Anterior cingulate cortex (tissue), 58 donors: ENCODE data around the gene SNAI1.
"Not testable (repeated sequence)": the region's sequence is repeated elsewhere in the genome, so short reads cannot be mapped to it uniquely, and the experiment has no call there.

Experiments used
- DNase-seq, 58 donors: peaks; one replicate each; lab custom pipeline; 2025; lab: John Stamatoyannopoulos, UW

The SNAI1 gene

DNA sequence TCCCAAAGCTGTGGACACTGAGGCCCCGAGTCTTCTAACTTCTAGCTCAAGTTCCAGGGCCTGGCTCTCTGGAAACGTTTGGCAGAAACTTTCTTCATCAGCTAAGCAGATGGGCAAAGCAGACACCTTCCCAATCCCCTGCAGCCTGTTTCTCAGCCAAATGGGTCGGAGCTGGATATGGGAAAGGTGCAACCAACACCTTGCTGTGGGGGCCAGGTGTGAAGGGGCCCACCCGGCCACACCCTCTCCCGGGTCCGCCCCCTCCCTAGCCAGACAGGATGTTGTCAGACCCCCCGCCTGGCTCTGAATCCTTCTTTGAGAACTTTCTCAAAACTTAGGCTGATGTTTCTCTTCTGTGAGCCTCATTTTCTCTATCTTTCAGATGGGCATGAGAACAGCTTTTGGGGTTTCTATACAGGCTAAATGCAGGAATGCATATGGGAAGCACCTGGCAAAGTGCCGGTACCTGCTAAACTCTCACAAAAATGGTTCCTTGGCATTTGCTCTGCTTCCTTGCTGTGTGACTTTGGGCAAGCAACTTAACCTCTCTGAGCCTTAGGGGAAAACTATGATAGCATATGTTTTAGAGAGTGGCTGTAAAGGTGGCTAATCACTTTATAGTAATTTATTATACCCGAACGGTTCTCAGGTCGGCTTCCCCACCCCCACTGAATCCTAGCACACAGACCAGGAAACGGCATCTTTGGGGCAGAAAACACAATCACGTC, 1.8 kb downstream of the SNAI1 start:
- no peak for DNase-seq

DNA sequence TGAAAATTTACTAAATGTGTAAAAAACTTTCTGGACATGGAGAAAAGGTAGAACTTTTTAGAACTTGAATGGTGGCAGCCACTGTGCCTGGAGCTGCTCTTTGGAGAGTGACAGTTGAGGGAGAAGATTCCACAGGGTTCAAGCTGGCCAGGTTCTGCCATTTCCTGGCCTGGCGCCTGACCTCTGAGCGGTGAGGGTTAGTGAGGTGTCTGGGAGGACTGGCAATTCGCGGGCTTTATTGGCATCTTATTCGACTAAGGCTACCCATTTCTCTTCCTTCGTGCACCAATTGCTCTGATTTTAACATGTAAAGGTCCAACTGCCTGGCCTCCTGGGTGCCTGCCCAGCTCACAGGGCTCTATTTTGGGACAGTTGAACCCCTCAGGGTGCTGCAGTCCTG, 2.4 kb downstream of the SNAI1 start:
- no peak for DNase-seq

DNA sequence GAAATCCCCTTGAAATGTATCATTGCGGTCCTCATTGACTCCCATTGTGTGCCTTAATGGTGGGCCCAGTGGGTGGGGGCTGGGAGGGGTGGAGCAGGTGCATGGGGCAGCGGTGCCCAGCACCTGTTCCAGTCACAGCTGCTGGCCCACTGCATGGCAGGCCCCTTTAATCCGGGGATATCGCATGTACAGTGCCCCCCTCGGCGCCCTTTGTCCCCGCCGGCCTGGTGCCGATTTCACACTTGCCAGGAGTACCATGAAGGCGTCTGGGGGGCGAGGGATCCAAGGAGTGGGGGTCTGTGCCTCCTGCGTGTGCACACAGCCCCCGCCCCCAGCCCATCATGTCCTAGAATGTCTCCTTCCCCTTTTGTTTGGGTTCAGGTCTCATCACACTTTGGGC, 2.8 kb downstream of the SNAI1 start:
- no peak for DNase-seq

DNA sequence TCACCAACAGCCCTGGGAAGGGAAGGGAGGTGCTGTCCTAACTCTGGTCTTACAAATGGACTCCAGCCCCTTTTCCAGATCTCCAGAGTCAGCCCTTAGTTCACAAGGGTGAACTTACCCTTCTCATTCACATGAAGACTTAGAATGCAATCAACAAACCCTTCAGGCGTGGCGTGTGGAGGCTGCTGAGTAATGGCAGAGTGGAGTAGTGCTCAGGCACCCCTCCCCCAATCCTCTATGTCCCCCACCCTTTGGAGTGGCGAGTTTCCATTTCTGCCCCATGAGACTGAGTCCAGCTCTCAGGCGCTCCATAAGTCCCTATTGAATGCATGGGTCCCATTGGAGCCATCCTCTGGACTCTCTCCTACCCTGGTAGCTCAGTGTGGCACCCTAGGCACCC, 3.3 kb downstream of the SNAI1 start:
- no peak for DNase-seq

DNA sequence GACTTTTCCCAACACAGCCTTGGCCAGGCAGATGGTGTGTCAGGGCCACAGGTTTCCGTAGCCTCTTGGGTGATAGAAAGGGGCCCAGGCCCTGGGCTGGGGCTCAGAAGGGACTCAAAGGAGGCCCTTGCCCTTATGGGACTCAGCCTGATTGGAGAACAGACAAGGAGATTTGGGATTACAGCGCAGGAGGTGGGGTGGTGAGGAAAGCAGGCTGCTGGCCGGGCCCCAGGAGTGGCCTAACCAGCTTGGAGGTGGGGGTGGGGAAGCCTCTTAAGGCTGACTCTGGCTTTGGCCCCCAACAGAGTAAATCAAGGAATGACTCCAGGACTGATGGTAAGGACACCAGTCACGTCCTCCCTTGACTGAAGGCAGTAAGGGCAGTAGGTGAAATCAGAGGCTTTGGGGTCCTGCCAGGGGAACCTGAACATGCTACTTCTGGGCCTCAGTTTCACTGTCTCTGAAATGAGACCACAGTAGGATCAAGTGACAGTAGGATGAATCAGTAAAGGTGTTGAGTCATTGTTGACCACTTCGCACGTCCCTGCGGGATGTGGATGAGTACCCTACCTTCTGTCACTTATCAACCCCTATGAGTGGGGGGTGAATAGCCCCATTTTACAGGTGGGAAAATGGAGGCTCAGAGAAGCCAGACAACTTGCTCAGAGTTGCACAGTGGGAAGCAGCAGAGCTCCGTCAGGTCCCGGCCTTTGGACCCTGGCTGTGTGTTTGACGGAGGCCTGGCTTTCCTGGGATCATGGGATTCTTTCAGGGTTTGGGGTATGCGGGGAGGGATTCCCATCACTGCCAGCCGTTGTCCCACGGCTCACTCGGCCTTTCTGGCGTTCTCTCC, 4.5 kb downstream of the SNAI1 start:
- DNase-seq: no peak

DNA sequence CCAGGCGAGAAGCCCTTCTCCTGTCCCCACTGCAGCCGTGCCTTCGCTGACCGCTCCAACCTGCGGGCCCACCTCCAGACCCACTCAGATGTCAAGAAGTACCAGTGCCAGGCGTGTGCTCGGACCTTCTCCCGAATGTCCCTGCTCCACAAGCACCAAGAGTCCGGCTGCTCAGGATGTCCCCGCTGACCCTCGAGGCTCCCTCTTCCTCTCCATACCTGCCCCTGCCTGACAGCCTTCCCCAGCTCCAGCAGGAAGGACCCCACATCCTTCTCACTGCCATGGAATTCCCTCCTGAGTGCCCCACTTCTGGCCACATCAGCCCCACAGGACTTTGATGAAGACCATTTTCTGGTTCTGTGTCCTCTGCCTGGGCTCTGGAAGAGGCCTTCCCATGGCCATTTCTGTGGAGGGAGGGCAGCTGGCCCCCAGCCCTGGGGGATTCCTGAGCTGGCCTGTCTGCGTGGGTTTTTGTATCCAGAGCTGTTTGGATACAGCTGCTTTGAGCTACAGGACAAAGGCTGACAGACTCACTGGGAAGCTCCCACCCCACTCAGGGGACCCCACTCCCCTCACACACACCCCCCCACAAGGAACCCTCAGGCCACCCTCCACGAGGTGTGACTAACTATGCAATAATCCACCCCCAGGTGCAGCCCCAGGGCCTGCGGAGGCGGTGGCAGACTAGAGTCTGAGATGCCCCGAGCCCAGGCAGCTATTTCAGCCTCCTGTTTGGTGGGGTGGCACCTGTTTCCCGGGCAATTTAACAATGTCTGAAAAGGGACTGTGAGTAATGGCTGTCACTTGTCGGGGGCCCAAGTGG, 5.3 kb downstream of the SNAI1 start:
- no peak for DNase-seq

DNA sequence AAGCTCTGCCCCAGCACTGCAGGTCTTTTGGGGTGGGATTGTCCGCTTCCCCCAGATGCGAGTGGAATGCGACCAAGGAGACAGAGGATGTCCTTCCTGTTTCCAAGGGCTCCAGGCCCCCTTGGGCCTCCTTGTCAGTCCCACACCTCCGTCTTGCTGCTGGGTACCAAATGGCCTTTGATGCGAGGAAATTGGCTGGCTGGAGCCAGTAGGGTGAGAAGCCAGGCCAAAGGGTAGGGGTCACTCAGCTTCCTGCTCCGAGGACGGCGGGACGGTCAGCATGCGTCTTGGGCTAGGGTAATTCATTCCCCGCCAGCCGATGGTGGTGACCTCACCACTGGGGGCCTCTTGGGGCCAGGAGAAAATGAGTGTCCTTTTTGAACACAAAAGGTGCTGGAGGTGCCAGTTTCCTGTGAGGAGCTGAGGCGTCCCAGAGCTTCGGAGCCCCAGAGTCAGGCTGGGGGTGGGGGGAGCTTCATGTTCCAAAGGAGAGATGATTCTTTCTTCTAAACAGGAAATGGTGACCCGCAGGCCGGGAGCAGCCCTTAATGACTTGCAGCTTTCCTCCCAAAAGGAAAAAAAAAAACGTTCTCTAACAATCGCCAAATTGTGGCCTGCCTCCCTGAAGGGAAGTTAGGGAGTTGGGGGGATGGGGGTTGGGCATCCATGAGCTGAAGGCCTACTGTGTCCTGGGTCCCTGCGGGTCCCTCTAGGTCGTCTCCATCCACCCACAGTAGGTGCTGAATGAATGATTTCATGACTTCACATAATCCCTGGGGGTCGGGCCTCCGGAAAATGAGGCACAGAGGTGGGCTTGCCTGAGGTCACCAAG, 6.7 kb downstream of the SNAI1 start:
- DNase-seq: peak in 4 of 58 donors; percentile 17 to 54 (median 28)

DNA sequence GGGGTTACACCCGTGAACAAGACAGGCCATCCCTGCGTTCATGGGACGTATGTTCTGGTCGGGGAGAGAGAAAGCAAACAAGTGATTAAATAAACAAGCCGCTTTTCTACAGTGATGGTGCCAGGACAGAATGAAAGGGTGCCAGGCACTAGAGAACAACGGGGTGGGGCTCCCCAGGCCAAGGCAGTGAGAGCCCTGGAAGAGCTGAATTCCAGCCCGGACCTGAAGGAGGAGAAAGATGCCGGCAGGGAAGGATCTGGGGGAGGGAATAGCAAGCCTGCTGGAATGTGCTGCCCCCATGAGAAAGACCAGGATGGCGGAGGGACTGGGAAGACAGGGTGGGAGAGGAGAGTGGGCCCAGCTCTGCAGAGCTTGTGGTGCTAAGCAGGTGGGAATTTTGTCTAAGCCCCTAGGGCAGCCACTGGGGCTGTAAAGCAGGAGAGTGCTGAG, 7.5 kb downstream of the SNAI1 start:
- peak in 13 of 58 donors; percentile 6 to 67 (median 22) for DNase-seq

DNA sequence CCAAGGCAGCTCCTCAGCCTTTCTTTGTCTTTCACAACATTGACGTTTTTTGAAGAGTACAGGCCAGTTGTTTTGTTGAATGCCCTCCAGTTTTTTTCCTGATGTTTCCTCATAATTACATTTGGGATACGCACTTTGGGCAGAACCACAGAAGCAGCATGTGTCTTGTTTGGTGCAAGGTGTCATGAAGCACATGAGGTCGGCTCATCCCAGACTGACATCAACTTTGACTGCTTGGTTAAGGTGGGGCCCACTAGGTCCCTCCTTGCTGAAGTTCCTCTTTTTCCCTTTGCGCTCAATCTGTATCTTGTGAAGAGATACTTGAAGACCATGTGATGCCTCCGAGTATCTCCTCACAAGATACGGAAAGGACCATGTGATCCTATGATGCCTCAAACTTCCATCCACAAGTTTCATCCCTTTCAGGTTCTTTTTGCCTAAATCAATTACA, 10.5 kb downstream of the SNAI1 start:
- no peak for DNase-seq

DNA sequence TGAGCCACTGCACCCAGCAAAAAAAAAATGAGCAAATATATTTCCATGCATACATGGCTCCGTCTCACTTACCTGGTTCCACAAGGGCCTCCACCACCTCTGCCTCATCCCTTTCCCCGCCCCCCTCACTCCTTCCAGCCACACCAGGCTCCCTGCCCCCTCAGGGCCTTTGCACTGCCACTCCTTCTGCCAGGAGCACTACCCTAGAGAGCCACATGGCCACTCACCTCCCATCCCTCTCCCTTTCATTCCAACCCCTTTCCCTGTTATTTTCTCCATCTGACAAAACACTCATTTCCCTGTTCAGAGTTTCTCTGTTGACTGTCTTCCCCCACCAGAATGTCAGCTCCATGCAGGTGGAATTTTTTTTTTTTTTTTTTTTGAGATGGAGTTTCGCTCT, 12.8 kb downstream of the SNAI1 start:
- no peak for DNase-seq

DNA sequence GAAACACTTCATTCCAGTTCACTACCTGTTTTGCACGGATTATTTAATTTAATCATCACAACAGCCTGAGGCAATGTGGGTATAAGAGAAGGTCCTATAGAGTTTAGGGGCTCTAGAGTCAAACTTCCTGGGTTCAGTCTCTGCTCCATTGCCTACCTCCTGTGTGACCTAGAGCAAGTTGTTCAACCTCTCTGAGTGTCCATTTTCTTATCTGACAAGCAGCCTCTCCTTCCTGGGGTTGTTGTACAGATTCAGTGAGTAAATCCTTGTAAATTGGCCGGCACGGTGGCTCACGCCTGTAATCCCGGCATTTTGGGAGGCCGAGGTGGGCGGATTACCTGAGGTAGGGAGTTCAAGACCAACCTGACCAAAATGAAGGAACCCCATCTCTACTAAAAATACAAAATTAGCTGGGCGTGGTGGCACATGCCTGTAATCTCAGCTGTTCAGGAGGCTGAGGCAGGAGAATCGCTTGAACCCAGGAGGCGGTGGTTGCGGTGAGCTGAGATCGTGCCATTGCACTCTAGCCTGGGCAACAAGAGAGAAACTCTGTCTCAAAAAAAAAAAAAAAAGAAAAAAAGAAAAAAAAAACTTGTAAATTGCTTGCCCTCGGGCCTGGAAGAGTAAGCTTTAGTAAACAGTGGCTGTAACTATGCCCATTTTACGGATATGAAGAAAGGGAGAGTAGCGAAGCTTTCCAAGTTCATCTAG, 15.9 kb downstream of the SNAI1 start:
- DNase-seq: not testable (repeated sequence)

DNA sequence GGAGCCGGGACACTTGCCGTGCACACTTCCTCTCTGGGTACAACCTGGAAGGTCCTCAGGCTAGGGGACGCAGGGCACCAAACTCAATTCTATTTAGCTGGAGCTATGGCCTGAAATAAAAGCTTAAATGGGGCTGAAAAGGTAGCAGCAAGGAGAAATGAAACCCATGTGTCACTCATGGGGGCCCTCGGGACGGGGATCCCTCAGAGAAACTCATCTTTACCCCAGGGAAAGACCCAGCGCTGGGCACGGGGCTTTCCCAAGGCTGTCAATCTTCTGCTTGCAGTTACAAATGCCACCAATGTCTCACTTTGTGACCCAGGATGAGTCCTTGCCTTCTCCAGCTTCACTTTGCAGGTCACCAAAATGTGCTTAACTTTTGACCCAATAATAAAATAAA, 16.5 kb downstream of the SNAI1 start:
- no peak for DNase-seq

DNA sequence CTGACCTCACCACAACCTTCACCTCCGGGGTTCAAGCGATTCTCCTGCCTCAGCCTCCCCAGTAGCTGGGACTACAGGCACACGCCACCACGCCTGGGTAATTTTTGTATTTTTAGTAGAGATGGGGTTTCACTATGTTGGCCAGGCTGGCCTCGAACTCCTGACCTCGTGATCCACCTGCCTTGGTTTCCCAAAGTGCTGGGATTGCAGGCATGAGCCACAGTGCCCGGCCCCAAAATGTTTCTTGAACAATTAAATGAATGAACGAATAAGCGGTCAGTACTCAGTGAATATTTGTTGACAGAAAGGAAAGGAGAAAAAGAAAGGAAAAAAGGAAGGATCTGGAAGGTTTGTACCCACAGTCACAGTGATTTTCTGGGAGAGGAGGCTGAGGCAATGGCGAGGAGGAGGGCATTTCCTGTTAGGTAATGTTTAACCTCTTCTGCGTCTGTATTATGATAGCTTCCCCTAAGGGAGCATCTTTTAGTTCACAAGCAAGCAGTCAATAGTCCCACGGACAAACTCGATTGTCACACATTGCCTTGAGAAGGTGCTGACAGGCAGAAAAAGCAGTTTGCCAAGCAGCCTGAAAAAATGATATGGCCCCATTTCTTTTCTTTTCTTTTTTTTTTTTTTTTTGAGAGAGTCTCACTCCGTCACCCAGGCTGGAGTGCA, 17.9 kb downstream of the SNAI1 start:
- DNase-seq: not testable (repeated sequence)

DNA sequence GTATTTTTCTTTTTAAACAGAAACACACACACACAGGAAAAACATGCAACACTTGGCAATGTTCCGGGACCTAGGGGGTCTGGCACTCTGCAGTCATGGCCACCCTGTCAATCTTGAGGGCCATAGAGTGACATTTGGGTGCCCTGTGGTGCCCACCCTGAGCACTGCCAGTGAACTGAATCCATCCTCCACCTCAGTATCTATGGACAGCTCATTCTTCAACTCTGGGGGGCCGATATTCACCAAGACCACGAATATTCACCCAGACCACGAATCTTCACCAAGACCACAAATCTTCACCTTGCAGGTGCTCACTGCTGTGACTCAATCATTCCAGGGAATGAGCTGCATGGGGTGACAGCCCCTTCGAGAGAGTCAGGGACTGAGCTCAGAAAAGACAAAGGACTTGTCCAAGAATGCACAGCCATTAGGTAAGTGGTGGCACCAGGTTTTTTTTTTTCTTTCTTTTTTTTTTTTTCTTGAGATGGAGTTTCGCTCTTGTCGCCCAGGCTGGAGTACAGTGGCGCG, 19.1 kb downstream of the SNAI1 start:
- no peak for DNase-seq

DNA sequence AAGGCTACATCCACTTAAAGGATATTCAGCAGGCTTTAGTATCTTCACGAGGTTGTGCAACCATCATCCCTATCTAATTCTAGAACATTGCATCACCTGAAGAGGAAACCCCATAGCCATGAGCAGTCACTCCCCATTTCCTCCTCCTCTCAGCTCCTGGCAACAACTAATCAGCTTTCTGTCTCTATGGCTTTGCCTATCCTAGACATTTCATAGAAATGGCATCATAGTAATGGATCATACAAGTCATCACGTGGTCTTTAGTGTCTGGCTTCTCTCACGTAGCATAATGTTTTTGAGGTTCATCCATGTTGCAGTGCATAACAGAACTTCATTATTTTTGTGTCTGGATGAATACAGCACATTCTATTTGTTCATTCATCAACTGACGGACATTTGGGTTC, 20.5 kb downstream of the SNAI1 start:
- no peak for DNase-seq

DNA sequence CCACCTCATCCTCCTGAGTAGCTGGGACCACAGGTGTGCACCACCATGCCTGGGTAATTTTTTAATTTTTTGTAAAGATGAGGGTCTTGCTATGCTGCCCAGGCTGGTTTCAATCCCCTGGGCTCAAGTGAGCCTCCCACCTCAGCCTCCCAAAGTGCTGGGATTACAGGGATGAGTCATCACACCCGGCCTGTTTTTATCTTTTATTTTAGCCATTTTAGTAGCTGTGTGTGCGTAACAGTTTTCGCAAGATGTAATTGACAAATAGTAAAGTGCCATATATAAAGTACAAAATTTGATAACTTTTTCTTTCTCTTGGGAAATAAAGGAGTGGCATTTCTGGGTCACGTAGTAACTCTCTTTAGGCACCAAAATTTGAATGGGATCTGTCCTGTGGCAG, 21.4 kb downstream of the SNAI1 start:
- no peak for DNase-seq

DNA sequence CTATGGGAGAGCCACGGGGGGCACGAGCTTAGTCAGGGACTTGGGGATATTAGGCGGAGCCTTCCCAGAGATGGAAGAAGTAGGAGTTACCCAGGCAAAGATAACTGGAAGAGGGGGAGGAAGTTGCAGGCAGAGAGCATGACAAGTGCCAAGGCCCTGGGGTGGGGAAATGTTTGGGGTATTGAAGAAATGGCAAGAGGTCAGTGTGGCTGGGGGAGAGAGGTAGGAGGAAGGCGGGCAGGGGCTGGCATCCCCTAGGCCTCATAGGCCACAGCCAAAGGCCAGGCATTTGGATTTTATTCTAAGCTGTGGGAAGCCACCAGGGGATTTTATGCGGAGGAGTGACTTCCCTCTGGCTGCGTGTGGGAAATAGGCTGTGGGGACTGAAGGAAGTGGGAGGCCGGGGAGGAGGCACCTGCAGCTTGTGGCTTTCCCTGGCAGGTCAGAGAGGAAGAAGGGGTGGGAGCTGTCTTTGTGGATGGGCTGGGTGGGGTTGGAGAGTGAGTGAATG, 22.7 kb downstream of the SNAI1 start:
- DNase-seq: no peak

DNA sequence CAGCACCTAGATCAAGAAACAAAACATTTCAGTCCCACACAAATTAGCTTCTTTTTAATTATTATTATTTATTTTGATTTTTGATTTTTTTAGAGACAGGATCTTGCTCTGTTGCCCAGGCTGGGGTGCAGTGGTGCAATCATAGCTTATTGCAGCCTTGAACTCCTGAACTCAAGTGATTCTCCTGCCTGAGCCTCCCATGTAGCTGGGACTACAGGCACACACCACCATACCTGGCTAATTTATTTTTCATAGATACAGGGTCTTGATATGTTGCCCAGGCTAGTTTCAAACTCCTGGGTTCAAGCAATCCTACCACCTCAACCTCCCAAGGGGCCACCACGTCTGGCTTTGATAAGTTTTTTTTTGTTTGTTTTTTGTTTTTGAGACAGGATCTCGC, 24.6 kb downstream of the SNAI1 start:
- no peak for DNase-seq
